Gastrocnemius medialis (tissue), 4 donors: ENCODE results near the gene TMEM247.

ENCODE experiments used
- POLR2A ChIP-seq, 2 donors: fragments of 450-650 bp; IDR thresholded peaks; one replicate each; pipeline ENCODE4 v1.6.1; 2017; ENCODE audit warnings: antibody characterized with exemption in 2 of 2, mild to moderate bottlenecking in 2 of 2, moderate library complexity in 2 of 2
- TF ChIP-seq, protein P1 (sequence below), 5 experiments: fragments of 450-650 bp in 3 of 5; fragments of 200-600 bp in 2 of 5; sonication (generic) in 2 of 5; IDR thresholded peaks in 4 of 5; conservative IDR thresholded peaks in 1 of 5; 1 replicate in 4 of 5; 2 replicates in 1 of 5; pipeline ENCODE4 v1.5.1; 2016 to 2019; ENCODE audit warnings: antibody characterized with exemption in 5 of 5, mild to moderate bottlenecking in 3 of 5, moderate library complexity in 3 of 5

DNA sequence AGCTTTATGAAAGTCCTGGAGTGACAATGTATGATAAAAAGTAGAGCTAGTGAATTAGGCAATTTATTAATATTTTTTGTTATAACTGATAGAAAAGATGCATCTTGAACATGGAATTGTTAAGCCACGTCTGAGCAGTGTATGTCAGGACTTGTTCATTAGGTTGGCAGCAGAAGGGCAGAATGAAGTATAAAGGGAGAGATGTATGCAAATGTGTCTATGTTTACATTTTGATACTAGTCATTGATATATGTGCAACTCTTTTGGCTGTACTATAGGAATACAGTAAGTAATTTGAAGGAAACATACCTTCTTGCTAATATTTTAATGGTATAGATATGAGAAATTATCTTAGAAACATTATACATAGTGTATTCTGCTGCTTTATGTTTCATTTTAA, 49.0 kb upstream of the TMEM247 start:
- TF ChIP-seq, protein P1, sequence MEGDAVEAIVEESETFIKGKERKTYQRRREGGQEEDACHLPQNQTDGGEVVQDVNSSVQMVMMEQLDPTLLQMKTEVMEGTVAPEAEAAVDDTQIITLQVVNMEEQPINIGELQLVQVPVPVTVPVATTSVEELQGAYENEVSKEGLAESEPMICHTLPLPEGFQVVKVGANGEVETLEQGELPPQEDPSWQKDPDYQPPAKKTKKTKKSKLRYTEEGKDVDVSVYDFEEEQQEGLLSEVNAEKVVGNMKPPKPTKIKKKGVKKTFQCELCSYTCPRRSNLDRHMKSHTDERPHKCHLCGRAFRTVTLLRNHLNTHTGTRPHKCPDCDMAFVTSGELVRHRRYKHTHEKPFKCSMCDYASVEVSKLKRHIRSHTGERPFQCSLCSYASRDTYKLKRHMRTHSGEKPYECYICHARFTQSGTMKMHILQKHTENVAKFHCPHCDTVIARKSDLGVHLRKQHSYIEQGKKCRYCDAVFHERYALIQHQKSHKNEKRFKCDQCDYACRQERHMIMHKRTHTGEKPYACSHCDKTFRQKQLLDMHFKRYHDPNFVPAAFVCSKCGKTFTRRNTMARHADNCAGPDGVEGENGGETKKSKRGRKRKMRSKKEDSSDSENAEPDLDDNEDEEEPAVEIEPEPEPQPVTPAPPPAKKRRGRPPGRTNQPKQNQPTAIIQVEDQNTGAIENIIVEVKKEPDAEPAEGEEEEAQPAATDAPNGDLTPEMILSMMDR (IDR thresholded peaks at IDR 0.05 in 4 of 5, conservative IDR thresholded peaks at IDR 0.05 in 1 of 5), result no peak
- no peak for TF ChIP-seq POLR2A (IDR thresholded peaks at IDR 0.05)
